ENCODE measurements around the gene FGGY.
A peak's percentile ranks its signal among the peaks of the same experiment; 100 is the strongest.
"Not testable (repeated sequence)": the region's sequence is repeated elsewhere in the genome, so short reads cannot be mapped to it uniquely, and the experiment has no call there.

Gene FGGY

DNA sequence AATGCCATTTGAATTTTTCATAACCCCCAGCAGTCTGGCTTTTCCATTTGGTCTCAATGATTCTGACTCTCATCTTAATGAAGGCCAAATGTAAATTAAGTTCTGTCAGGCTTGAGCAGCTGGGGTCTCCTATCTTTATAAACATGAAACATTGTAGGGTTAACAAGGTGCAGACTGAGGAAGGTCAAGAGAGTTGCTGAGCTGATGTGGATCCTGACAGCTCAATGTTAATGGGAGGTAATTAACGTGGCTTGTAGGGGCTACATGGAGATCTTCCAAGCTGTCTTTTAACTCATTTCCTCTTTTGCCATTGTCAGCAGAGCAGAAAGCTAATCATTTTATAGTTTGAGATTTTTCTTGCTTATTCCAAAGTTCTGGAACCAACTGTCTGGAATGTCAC is 55.2 kb downstream of the FGGY start:
- no peak for DNase-seq (ENCODE audit: low spot score)

DNA sequence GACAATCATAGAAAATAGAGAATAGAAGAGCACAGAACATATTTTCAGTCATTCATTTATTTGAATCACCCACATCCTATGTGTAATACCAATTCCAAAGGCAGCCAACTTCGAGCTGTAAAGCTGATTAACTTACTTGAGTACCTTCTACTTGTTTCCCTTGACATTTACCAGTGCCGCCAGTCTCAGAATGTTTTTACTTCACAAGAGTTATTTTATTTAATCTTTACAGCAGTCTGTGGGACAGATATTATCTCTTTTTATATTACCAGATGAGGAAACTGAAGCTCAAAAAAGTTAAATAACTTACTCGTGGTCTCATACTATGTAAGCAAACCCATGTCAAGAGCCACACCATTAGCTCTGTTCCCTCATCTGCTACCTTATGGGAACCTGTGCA is 56.6 kb downstream of the FGGY start:
- no peak for DNase-seq (ENCODE audit: low spot score)

DNA sequence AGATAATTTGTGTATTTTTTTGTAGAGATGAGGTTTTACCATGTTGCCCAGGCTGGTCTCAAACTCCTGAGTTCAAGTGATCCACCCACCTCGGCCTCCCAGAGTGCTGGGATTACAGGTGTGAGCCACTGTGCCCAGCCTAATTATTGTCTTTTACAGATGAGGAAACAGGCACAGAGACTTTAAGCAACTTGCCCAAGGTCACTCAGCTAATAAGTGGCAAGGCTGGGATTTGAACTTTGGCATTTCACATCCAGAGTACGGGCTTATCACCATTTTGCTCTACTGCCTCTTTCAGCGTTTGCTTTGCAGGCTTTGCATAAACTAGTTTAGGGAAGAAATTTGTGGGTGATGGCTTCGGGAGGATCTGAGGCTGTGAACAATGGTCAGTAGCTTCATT is 57.3 kb downstream of the FGGY start:
- not testable (repeated sequence) for DNase-seq (ENCODE audit: low spot score)

DNA sequence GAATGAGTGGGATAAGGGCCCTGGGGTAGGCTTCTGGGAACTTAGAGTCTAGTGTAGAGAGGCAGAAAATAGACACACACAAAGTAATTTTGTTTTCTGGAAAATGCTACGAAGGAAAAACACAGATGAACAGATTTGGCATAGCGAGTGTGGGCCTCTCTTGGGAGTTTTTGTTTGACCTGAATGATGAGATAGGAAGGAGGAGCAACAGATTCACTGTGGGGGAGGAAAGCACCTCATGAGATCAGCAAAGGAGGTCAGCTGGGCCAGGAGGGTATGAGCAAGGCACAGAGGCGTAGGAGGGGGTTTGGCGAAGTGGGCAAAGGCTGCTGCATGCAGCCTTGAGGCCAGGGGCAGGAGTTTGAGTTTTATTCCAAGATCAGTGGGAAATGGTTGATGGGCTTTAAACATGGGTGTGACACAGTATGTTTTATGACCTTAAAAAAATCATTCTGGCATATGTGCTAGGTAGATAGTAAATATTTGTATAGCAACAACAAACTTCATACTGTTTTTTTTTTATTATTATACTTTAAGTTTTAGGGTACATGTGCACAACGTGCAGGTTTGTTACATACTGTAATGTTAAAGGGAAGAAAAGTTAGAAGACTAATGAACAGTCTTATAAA is 57.9 kb downstream of the FGGY start:
- DNase-seq (ENCODE audit: low spot score): no peak

DNA sequence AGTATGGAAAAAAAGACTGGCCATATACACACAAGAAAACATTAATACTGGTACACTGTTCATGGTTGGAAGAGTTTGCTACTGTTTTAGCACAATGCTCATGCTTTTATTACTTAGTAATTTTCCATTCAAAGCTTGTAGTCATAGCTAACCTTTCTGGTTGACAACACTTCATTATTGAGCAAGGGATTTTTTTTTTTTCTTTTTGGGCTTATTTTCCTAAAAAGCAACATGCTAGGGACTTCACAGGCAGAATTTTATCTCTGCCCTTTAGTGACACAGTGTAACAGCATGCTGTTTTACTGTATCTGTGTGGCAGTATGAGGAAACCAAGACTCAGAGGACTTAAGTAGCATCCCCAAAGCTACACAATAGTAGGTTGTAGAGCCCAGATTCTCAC is 58.5 kb downstream of the FGGY start:
- DNase-seq (ENCODE audit: low spot score): no peak

DNA sequence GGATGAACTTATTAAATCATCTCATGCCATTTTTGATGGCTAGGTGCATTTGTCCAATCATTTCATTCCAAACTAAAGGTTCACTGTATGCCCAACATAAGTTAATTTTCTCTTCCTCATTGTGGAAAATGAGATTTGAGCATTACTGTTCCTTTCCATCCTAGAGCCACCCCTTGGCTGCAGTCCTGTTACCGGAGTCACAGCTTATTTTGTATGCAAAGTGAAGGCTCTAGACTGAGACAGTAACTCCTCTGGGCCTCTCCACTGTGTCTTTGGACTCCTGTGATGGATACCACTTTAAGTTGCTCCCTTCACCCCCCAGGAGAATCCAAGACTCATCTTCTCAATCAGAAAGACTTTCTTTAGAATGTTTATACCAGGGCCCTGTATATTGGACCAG is 59.7 kb downstream of the FGGY start:
- DNase-seq (ENCODE audit: low spot score): no peak

DNA sequence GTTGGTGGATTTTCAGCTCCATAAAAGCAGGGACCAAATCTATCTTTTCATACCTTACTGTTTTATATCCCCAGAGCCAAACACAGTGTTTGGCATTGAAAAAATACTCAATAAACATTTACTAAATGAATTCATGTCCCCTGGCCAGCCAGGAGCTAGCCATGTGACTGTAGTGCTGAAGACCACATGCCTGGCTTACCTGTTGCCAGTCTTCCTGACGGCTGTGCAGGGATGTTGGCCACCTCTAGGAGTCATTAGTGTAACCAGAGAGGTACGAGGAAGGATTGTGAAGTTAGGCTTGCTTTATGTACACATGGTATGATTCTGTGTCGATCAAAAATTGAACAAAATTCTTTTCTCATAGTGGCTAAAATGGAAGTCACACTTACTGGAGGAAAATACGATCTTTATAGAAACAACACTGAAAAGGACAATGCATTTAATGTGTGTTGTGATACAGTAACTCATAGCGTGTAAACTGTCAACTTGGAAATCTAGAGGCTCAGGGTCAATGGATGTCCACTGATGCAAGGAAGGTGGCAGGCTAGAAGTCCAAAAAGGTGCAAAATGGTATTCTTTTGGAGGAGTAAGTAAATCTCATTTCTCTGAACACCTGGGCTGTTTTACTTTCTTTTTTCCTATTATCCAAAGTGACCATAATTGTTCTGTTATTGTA is 60.9 kb downstream of the FGGY start:
- no peak for DNase-seq (ENCODE audit: low spot score)

DNA sequence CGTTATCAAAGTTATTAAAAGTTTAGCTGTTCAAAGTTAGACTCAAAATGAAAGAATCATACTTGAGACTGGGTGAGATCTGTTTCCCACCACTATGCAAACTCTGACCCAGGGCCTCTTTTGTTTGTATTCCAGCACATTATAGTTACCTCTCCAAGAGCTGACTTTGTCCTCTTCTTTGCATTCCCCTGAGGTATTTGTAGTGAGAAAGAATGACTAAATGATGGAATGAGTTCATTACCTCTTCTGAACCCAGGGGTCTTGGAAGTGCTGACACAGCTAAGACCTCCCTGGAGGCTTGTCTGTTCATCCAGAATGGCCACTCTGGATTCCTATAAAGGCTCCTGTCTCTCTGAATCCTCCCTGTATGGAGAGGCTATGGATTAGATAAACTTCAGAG is 62.4 kb downstream of the FGGY start:
- DNase-seq (ENCODE audit: low spot score): no peak

DNA sequence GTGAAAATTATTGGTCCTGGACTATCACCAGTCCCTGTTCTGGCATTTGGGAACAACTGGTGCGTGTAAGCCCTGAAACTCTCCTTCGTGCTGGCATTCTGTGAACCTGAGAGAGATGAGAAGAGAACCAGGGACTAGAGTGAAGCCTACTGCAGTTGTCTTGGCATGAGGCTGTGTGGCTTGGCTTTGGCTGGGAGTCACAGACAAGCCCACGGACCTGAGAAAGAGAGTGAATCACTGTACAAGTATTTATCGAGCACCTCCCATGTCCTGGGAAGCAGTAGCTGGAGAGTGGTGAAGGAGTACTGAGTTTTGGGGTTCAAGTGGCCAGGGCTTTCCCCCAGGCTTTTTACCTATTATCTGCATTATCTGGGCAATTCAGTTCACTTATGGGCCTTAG is 63.3 kb downstream of the FGGY start:
- no peak for DNase-seq (ENCODE audit: low spot score)

DNA sequence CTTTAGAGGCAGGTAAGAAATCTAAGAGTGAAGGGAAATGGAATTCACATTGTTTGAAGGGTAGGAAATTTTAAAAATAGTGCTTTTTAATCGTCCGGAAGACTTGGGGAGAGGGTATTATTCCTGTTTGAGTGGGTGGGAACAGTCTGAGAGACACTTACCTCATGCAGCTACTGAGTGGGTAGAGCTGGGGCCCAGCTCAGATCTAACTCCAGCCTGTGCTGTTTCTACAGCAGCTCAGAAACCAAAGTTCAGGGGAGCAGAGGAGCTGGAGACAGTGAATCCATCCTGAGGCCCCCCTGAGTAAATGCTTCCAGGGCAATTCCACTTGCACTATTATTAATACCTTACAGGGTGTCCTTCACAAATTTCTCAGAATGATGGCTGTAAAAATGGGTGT is 63.8 kb downstream of the FGGY start:
- DNase-seq (ENCODE audit: low spot score): no peak

DNA sequence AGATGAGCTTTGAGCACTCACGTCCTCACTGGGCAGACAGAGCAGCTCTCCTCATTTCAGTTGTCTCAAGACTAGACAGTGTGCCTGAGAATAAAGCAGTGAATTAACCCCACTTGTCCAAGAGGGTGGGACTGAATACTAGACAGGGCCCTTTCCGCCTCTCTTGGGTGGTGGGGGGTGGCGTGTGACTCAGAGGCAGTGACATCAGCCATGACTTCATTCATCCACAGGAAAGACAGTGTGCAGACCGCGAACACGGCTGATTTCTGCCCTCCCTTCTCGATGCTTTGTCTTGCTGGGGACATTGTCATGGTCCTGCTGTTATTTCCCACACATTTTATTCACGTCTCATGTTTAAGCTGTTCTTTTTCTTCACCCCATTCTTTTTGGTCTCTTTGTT is 64.9 kb downstream of the FGGY start:
- no peak for DNase-seq (ENCODE audit: low spot score)

DNA sequence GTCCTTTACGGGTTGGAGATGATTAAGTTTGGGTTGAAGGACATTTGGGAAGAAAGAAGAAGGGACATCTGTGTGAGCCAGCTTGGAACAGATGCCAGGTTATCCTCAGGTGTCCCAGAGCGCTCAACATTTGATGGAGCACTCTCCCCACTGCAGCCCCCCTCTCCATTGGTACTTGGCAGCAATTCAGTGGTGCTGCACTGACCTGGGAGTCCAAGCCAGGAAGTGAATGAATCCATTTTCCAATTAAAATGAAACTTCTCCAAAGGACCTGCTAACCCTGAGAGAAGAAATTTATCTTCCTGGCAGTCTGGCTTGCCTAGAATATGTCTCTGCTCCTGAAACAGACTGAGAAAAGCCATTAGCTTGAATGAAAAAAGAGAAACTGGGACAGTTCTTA is 67.1 kb downstream of the FGGY start:
- DNase-seq (ENCODE audit: low spot score): no peak

DNA sequence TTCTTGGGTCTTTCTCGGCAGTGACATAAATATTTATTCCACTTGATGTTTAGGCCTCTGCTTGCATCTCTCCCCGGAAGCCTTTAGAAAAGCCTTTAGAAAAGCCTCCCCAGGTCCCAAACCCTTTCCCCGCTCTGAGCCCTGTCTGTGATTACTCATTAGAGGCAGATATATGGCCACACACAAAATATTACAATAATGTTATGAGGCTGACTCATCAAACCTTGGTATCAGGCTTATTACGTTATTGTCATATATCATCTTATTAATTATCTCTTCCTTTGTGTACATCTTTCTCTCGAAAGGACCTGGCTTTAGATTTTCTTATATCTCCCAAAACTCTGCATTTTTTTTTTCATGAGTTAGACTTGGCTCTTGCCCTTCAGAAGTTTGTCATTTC is 69.5 kb downstream of the FGGY start:
- DNase-seq (ENCODE audit: low spot score): no peak

DNA sequence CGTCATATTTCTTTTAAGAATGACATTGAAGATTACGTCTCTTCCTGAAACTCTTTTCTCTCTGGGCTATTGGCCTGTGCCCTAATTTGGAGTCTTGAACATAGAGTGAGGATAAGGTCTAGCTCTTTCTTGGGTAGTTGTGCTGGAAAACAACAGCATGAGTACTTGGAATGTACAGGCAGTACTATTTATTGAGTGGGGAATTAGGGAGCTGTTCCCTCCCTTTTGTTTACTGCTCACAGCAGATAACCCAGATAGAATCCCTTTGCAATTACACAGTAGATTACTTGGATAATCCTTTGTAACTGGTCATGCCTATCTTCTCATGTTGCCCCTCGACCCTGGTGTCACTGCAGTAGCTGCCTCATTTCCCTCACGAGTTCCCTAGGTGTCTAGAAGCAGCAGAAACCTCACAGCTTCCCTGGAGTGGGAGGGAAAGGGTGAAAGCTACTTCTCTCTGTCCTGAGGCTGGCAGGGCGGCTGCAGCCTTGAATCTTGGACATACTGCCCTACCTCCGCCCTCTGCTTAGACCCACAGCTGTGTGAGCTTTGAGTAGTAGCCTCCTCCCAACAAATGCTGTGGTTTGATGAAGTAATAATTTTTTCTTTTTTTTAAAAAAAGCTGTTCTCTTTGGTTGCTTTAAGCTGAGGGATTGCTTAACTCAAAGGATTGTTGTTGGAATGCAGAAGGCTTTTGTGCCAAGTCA is 70.6 kb downstream of the FGGY start:
- peak; percentile 18 for DNase-seq (ENCODE audit: low spot score)

DNA sequence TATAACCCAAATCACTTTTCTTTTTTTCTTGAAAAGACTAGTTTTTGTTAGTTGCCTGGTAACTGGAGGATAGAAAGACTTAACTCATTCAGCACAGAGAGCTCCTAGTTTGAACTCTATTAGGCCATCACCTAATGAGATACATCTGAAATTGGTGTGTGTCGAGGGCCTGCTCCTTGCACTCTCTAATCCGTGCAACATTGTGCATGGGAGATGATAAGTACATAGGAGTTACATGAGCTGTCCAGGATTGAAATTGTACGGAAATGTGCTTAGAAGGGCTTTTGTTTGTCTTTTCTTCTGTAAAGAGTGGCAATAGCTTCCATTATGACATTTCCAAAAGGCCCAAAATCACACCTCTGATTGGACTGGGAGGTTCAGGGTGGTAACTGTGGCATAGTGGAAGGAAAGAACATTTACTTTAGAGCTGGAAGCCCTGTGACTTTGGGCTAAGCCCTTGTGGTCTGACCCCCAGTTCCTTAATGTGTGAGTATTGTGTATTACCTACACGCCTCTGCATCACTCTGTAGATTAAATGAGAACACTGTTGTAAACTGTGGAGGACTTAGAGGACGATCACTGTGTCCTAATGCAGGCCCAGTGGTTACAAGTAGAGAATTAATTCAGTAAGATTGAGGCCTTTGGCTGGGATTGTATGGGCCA is 71.2 kb downstream of the FGGY start:
- DNase-seq (ENCODE audit: low spot score): no peak

DNA sequence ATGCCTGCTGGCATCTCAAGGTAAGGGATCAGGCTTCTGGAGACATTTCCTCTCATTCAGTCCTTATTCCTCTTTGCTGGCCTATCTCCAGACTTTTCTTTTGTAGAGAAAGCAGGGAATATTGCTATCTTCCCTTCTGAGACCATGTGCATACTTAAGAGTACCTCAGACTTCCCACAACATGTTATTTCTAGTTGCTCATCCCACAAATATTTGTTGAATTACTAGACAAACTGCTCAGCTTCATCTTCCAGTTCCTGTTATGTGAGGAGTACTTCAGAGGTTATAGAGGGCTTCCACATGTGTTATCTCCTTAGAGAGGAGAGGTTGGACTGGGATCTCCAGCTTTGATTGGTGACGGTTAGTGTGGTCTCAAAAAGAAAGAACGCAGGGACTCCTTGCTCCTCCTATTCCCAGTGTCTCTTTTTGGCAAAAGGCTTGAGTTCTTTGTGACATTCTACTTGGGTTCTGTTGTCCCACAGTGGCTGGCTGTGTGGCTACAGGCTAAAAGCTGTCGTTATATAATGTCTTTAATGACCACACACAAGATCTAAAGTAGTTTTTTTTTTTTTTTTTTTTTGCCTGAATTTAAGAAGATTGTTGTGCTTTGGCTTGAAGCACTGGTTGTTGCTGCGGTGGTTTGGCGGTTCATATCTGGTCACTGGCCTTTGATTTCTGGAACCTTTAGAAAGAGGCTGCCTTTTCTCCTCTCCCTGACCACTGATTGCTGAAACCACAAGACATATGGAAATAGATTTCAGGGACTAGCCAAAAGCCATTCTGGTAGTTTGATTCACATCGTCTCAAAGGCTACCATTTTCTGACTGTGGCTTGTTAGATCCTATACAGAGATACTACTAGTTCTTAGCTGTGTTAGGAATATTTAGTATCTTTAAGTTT is 78.7 kb downstream of the FGGY start:
- no peak for DNase-seq (ENCODE audit: low spot score)

DNA sequence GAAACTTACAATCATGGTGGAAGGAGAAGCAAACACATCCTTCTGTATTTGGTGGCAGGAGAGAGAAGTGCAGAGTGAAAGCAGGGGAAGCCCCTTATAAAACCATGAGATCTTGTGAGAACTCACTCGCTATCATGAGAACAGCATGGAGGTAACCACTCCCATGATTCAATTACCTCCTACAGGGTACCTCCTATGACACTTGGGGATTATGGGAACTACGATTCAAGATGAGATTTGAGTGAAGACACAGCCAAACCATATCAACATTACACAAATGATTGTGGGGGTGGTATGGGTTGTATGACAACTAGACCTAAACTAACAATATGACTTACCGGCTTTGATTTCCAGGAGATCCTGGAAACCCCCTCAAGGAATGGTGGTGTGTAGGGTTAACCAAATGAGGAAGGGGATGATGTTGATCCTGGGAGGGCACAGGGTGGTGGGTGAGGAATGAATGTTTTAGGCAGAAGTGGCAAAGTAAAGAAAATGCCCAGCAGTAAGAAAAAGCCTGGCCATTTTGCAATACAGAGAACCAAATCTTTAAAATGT is 80.5 kb downstream of the FGGY start:
- DNase-seq (ENCODE audit: low spot score): no peak

DNA sequence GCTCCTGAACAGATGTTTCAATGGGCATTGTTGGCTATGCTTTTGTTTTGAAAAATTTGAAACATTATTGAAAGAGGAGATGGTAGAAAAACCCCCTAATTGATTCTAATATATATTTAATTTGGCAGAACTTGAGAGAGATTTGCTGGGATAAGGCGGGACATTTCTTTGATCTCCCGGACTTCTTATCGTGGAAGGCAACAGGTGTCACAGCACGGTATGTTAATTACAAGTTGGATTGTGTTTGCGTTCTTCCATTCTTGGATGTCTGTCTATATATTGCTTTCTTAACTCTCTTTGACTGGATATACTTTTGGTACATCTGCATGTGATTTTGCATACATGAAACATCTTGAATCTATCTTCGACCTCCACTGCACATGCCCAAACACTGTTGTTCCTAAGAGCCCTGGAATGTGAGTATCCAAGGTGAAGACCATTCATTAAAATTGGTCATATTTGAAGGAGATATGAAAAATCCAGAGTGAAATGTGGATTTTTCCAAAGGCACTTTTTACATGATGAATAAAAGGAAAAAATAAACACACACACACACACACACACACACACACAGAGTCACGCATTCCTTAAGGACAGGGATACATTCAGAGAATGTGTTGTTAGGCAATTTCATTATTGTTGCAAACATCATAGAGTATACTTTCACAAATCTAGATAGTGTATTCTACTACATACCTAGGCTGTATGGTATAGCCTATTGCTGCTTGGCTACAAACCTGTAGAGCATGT is 81.9 kb downstream of the FGGY start:
- DNase-seq (ENCODE audit: low spot score): no peak

DNA sequence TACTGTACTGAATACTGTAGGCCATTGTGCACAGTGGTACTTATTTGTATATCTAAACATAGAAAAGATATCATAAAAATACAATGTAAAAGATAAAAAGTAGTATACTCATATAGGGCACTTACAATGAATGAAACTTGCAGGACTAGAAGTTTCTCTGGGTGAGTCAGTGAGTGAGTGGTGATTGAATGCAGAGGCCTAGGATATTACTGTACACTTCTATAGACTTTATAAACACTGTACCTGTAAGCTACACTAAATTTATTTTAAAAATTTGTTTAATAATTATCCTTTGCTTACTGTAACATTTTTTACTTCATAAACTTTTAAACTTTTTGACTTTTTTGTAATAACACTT is 82.5 kb downstream of the FGGY start:
- no peak for DNase-seq (ENCODE audit: low spot score)

DNA sequence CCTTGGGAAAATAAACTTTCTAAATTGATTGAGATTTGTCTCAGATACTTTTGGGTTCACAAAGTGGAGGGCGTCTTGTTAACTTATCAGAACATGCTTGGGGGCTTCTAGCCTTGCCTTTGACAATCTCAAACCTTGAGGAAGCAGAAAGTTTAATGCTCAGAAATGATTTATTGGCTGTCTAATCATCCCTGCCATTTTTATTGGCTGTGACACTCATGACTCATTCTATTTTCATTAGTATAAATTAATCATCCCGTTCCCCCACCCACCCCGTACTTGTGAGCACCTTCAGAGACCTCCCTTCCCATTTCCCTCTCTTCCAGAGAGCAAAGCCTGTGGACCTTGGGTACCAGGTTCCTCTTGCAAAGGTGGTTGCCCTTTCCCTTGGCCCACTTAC is 87.1 kb downstream of the FGGY start:
- no peak for DNase-seq (ENCODE audit: low spot score)

DNA sequence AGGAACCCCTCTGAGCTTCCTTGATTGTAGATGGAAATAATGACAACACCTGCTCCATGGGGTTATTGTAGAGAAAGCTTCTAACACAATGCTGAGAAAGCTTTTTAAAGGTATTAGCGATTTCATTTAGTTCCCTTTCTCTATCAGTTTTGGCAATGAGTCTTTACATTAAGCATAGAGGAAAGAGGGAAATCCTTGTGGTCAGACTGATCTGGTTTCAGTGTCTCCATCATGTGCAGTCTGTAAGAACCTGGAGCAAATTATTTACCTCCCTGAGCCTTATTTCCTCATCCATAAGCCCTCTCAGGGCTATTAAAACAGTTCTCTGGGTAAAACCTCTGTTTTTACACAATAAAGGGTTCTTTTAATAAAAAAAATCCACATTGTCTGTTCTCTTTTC is 87.5 kb downstream of the FGGY start:
- no peak for DNase-seq (ENCODE audit: low spot score)

Measured in D341Med (cell line).